NCI-H187 treated with DMSO at 0.1 percent for 48 hours (cell line): ENCODE measurements around the gene ADK.

Experiments
- DNase-seq: peaks from one replicate; lab custom pipeline; 2025; lab: John Stamatoyannopoulos, UW

Gene ADK

DNA sequence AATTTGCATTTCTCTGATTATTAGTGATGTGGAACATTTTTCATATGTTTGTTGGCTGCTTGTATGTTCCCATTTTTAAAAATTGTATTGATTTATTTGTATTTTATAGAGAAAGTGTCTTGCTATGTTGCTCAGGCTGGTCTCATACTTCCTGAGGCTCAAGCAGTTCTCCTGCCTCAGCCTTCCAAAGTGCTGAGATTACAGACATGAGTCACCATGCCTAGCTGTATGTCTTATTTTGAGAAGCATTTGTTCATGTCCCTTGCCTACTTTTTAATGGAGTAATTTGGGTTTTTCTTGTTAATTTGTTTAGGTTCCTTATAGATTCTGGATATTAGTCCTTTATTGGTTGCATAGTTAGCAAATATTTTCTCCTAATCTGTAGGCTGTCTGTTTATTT is 461.2 kb downstream of the ADK start:
- DNase-seq = no peak

DNA sequence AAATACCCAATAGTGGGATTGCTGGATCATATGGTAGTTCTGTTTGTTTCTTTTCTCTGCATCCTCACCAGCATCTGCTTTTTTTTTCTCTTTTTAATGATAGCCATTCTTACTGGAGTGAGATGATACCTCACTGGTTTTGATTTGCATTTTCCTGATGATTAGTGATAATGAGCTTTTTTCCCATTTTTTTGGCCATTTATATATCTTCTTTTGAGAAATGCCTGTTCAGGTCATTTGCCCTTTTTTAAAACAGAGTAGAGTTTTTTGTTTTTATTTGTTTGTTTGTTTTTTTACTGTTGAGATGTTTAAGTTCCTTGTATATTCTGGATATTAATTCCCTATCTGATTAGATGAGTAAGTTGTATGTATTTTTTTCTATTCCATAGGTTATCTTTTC is 469.6 kb downstream of the ADK start:
- DNase-seq = no peak

DNA sequence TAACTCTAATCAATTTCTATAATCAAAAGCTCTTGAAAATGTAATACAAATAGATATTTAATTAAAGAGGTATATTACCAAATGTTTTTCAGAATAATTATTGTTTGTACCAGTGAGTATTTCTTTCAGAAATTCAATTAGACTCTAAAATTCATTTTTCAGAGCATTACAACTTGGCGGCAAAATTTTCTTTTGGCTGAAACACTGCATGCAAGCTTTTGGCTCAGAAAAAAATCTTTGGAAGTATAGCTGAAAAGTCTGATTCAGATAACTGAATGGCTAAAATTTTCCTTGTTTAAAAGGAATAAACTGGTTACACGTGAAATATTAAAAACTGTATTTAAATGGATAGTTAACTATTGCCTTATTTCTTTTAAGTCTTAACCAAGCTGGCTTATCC is 472.8 kb downstream of the ADK start:
- no peak for DNase-seq

DNA sequence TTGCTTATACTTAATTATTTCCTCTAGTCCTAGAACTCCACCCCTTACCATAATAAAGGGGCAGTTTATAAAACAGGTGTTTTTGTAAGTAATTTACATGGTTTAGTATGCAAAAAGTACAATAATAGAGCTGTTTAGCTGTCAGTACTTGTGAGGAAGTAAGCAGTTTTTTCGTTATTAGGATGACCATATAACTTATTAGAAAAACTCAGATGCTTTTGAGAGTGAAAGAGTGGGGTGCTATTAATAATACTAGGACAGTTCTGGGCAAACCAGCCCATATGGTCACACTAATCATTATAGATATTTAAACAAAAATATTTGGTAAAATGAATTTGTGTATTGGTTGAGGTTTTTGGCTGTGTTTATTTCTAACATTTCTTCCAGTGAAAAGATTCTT is 473.5 kb downstream of the ADK start:
- DNase-seq = no peak

DNA sequence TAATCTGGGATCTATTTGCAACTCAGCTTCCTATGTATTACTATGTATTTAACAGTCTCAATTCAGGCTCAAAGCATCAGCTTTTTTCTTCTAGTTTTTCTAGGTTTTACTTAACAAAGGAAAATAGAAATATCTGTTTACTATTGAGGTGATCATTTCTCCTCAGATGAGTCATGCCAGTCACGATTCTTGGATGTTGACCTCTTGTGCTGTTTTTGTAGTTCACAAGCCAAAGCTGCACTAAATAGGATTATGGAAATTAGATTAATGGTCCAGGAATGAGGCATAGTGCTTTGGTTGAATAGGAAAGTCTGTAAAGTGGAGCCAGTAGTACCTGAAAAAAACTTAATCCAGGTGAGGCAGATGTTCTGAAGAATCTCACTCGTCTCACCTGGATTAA is 477.1 kb downstream of the ADK start:
- no peak for DNase-seq

DNA sequence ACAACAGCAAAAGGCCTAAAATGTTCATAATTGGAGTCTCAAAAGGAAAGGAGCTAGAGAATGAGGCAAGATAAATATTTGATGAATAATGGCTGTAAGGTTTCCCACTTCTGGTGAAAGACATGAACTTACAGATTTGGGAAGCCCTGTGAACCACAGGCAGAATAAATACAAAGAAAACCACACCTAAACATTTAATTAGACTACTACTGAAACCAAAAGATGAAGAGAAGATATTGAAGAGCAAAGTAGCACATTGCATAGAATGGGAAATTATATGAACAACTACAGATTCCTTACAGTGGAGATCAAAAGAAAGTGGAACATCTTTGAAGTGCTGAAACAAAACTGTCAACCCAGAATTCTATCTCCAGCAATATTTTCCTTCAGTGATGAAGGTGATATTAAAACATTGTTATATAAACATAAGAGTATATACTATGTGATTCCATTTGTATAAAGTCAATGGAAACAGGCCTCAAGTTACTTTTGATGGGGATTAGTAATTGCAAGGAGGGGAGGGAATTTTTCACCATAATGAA is 484.0 kb downstream of the ADK start:
- no peak for DNase-seq

DNA sequence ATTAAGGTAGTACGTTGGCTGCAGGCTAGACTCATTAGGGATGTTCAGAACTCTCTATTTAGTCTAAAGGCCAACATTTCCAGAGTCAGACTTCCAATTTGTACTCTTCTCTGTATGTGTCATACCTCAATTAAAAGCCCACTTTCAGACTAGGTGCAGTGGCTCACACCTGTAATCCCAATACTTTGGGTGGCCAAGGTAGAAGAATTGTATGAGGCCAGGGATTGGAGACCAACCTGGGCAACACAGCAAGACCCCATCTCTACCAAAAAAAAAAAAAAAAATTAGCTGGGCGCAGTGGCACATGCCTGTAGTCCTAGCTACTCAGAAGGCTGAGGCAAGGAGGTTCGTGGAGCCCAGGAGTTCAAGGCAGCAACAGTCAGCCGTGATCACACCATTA is 484.6 kb downstream of the ADK start:
- DNase-seq = no peak

DNA sequence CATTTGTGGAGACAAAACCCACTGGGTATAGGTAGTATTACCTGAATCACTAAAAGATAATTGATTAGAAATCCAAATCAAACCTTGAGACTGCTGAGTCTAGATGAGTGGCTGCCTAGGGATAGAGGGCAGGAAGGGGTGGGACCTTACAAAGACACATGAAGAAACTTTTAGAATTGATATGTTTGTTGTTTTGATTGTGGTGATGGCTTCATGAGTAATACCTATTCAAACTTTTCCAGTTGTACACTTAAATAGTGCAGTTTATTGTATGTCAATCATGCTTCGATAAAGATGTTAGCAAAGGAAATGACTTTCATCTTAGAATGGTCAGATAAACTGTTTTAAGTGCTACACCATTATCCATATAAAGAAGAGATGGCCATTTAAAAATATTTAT is 486.7 kb downstream of the ADK start:
- DNase-seq = no peak

DNA sequence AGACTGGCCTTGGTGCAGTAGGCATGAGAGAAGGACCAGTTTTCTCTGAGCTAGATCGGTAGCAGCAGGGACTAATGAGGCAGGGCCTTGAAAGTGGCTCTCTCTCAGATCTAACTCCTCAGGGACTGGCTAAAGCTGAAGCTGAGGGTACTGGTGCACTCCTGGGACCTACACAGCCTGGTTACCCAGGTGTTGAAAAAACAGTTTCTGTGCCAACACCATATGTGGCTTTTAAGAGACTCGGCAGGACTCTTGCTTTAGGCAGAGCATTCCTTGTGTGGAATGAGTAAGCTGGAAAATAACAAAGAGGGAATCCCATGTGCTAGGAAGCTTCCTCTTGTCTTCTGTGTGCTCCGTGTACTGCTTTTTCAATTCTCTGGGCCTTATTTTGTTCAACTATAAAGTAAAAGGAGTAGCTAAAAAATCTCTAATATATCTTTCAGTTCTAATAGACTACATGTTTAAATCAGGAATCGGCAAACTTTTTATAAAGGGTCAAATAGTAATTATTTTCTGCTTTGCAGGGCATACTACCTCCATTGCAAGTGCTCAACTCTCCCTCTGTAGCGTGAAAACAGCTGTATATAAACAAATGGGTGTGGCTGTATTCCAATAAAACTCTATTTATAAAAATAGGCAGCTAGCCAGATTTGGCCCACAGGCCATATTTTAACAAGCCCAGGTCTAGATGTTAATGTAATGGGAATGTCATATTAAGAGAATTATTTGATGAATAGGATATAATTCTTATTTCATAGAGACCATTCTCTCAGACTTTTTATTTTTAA is 489.3 kb downstream of the ADK start:
- peak; percentile 7 for DNase-seq

DNA sequence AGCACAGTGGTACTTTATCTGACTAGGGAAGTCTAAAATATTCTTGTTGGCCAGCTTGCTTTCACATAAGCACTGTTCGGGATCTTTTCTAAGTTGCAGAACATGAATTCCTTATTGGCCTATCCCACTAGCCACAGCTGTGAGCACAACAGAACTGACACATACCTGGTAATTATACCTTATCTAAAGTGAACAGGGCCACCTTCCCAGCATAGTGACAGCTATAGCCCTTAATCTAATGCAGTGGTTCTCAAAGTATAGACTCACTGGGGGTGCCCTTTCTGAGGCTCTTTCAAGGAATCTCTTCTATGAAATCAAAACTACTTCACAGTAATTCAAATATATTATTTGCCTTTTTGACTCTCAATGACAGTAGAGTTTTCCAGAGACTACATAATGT is 490.6 kb downstream of the ADK start:
- DNase-seq = no peak

DNA sequence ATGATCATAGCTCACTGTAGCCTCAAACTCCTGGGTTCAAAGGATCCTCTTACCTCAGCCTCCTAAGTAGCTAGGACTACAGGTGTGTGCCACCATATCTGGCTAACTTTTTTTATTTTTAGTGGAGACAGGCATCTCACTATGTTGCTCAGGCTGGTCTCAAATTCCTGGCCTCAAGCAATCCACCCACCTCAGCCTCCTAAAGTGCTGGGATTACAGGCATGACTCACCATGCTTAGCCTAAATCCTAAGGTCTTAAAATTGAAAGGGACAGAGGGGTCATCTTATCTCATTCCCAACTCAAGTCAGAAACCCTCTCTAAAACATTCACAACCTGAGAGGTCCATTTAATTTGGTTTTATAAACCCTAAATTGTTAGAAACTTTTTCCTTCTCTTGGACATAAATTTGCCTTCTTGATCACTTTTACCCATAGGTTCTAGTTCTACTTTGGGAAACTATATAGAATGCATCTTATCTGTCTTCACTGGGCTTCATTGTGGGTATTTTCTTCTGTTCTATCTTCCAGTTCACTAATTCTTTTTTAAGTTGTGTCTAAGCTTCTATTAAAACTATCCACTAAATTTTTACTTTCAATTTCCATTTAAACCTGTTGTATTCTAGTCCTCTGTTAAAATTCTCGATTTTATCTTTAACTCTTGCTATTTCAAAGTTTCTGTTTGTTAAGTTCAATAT is 492.0 kb downstream of the ADK start:
- DNase-seq = no peak

DNA sequence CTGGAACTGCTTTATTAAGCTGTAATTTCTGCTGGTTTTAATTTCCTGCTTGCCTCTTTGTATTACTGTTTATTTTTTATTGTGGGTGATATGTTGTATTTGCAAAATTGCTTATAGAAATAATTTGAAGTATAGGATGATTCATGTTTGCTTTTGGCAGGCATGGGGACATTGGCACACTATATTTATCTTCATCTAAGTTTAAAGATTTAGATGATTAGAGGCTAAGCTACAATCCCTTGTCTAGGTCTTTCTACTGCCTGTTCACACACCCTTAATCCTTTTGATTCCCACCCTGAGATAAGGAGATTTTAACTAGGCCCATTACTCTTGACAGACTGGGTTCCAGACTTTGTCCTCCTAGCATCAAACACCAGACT is 492.6 kb downstream of the ADK start:
- no peak for DNase-seq

DNA sequence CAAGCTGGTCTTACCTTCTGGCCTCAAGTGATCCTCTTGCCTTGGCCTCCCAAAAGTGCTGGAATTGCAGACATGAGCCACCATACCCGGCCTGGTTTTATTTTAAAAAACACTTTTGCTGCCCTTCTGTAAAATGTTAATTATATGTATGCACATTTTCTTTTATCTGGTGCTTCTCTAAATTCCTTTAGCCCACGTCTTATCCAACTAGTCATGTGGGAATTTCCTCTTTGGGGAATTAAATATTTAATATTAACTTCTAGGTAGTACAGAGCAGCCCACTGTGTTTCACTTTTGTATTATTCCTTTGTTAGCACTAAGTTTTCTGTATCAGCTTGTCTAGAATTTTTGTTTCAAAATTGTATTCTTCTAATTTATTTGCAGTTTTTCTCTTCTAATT is 493.7 kb downstream of the ADK start:
- DNase-seq = no peak

DNA sequence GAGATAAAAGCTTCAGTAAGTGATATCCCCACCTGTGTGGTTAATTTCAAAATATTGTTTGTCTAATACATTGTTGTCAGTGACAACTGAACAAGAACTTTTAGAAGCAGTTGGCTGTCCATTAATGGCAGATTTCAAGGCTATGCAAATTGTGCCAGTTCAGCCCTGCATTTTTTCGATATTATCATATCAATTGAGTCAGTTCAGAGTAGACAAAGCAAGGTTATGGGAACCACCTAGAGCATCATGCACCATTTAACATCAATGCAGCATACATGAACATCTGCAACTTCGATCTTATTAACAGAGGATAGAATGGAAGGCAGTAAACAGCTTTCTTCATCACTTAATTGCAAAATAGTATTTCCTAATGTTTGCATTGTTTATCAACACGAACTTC is 494.7 kb downstream of the ADK start:
- DNase-seq = peak; percentile 14

DNA sequence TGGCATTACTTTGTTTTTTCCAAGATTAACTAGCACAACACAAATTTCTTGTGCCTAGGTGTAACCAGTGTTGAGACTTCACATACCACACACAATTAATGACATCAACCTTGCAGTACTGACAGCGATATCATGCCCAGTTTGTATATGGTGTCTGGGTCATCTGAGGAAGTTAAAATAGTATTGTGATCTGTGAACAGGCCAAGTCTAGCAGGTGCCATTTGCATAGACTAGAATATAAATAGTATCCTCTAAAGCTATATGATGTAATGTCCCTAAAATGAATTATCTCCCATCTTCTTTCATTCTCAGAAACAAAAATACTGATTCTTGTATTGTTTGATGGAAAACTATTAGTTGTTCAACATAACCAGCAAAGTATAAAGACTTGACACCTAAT is 499.6 kb downstream of the ADK start:
- no peak for DNase-seq

DNA sequence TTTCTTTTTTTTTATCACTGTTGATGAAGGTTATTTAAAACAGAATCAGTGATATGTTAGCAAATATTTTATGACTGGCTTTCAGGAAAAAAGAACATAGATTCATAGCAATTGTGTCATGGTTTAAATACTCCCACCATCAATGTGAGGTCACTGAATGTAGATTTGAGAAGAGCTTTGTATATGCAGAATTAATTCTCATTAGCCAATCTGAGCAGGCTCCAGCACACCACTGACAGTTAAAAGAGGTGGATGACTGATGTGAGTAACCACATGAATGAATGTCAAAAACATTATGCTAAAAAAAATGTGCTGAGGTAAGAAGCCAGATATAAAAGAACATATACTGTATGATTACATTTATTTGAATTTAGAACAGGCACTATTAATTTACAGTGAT is 500.5 kb downstream of the ADK start:
- DNase-seq = no peak

DNA sequence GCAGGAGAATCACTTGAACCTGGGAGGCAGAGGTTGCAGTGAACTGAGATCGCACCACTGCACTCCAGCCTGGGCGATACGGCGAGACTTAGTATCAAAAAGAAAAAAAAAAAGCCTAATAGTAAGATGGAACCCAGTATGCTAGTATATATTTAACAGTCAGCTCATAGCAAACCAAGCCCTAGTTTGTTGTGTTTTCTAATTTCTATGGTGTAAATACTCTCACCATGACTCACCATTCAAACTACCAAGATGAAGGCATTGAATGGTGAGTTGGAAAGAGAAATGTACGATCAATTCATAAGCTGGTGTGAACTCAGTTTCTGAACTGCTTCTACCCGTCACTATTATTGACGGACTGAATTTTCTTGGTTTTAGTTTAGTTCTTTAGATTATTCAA is 501.6 kb downstream of the ADK start:
- DNase-seq = no peak

DNA sequence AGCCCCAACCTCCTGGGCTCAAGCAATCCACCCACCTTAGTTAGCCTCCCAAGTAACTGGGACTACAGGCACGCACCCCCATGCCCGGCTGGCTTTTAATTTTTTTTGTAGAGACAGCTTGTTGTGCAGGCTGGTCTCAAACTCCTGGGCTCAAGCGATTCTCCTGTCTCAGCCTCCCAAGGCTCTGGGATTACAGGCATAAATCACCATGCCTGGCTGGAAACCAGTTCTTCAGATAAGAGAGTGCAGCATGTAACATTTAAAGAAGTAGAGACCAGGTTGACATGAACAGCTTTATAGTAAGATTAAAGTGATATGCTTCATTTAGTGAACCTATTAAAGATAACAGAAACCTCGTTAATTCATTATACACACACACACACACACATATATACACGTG is 507.5 kb downstream of the ADK start:
- no peak for DNase-seq

DNA sequence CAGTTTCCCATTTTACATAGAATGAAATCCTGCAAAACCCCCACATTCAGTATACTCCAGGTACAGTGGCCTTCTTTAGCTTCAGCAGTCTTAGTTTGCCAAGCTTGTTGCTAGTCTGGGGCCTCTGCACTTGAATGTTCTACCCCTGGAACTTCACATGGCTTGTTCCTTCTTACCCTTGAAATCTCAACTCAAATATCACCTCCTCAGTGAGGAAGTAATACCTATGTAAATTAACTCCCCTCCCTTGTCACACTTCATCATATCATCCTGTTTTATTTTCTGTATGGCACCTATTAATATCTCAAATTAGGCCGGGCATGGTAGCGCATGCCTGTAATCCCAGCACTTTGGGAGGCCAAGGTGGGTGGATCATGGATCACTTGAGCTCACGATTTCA is 511.6 kb downstream of the ADK start:
- DNase-seq = no peak

DNA sequence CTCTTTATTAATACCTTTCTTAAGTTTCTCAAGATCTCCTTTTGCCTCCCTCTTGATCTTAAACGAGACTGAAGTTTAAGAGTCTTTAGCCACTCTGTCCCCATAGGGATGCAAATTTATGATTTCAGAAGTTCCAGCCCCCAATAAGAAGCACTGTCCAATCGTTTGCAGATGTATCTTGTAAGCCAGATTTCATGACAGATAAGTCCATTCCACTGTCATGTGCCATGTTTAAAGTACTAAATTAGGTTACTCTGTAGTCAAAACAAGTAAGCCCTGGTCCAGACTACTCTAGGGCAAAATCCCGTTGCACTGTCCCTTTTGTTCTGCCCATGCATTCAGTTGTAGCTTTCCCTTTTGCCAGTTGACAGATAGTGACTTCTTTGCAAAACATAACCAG is 518.2 kb downstream of the ADK start:
- no peak for DNase-seq

DNA sequence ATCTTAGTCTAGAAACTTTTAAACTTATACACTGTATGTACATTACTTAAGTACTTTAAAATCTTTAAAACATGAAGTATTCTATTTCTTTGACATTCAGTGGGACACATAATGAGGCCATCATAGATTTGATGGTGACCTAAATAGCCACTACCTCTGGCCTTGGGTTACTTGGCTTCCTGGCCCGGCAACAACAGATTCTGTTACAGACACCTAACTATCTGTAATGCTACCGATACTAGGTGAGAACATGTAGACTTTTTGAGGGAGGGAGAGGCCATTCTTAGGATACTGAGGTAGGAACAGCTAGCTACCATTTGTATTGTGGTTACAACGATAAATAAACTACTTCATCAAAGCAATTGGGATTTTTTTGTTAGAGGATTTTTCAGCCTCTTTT is 520.7 kb downstream of the ADK start:
- no peak for DNase-seq

DNA sequence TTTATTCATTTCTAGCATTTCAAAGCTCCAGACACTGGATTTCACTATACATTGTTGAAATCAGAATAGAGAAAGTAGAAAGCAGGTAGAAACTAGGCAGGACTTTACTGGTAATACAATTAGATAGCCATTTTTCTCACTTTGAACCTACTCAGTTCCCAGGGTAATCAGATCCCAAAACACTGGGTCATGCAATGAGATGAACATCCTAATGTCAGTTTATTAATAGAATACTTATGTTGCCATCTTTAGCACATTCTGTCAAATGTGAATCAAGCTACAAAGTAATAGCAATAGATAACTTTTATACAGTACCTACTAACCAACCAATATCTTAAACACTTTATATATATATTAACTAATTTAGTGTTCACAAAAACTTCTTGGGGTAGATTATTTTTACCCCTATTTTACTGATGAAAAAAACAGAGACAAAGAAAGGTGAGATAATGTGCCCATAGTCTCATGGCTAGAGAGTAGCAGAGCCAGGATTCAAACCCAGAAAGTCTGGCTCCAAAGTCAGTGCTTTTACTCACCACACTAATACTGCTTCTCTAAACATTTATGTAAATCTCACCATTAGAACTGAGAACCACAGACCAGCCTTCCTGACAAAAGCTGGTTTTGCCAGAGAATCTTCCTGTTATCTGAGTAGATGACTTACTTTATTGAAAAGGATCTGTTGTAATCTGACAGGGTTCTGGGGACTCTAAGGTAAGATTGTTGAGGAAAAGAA is 521.6 kb downstream of the ADK start:
- DNase-seq = no peak

DNA sequence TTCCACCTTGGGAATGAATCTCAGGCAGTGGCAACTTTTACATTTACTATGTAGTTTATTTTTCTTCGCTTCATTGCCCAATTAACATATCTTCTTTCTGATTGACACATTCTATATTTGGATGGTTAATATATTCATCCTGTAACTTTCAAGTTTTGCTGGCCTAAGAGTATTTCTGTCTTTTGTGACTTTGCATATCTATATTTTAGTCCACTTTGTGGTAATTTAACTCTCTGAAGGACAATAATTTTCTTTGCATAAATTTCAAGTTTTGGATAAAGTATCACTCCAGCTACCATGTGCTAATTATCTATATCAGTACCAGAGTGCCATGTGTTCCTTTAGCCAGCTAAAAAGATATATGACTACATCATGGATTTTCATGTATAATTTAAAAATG is 523.9 kb downstream of the ADK start:
- DNase-seq = no peak
